ENCODE measurements around the gene TCEAL6. TPM values are rescaled to one million over a fixed set of nuclear protein-coding genes. Genes with fewer than 3 reads are reported as not detected.

TCEAL6 gene
- total and polyA plus RNA-seq, 2 of the 13 experiments (the other 11 are each of a cell fraction or from before 2014, with no cell fraction given) = not detected

DNA sequence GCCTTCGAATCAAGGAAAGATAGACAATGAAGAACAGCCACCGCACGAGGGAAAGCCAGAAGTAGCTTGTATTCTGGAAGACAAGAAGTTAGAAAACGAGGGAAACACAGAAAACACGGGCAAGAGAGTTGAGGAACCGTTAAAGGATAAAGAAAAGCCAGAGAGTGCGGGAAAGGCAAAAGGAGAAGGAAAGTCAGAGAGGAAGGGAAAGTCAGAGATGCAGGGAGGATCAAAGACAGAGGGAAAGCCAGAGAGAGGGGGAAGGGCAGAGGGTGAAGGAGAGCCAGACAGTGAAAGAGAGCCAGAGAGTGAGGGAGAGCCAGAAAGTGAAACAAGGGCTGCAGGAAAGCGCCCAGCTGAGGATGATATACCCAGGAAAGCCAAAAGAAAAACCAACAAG, 15.4 kb downstream of the TCEAL6 start:
- intact Hi-C loops (cut with micrococcal nuclease; ENCODE audit: unreplicated experiment) = no loop called here

More for the DNA sequence above, 15.4 kb downstream of the TCEAL6 start:
- Histone ChIP-seq H3K27ac (ENCODE audit: extremely low read length, insufficient read depth, low read length) (no peak overlapping the region), H3K27me3 (ENCODE audit: control insufficient read depth in 1 of 2, insufficient read depth in 2 of 2, low read length in 2 of 2) (no peaks in the 10 kb centered on the region; a peak in 1 of 5 replicates), H3K4me3 (replicated peaks in 1 of 3; ENCODE audit: insufficient read depth in 1 of 3, low read depth in 2 of 3, low read length in 3 of 3) (no peak overlapping the region), H3K9ac (ENCODE audit: insufficient read depth, low read depth, low read length) (no peak overlapping the region), H3K9me3 (ENCODE audit: low read length) (no peaks in the 10 kb centered on the region), H3K4me1 (ENCODE audit: insufficient read depth, low read length) (no peaks in the 10 kb centered on the region), H3K4me2 (ENCODE audit: low read depth, low read length) (no peak overlapping the region), H4K20me1 (ENCODE audit: insufficient read depth, low read length) (no peaks in the 10 kb centered on the region), H3K79me2 (ENCODE audit: insufficient read depth, low read length) (no peaks in the 10 kb centered on the region), H3K36me3 (replicated peaks in 1 of 2; ENCODE audit: control insufficient read depth in 1 of 2, insufficient read depth in 2 of 2, low read length in 2 of 2) (no peaks in the 10 kb centered on the region), H2AFZ (ENCODE audit: low read length) (no peak overlapping the region)
- in situ Hi-C loops (cut with HindIII; ENCODE audit: extremely low pct_ligation_motif_present, low pct_unique_long_range_greater_than_20kb) = no loop called here
- CTCF ChIA-PET (ENCODE audit: low intra/inter-chr PET ratio, low total read pairs) = no interaction called here
- under 1% methylated on average over 8 of the region's 8 CpGs for WGBS (ENCODE audit: low lambda C conversion rate)
- BruUV-seq (replicated peaks) = no TSS peak
- ATAC-seq (no peak), DNase-seq (ENCODE audit: low spot score) (no peak), FAIRE-seq (no peak)
- POLR2A ChIA-PET = no interaction called here
- TF ChIP-seq ZNF207 (IDR thresholded peaks at IDR 0.05; ENCODE audit: borderline replicate concordance) = no peak
- TF ChIP-seq ZNF670 (CRISPR knock-in tag; IDR thresholded peaks at IDR 0.05; ENCODE audit: borderline replicate concordance) = no peak
- TF ChIP-seq, protein P1, sequence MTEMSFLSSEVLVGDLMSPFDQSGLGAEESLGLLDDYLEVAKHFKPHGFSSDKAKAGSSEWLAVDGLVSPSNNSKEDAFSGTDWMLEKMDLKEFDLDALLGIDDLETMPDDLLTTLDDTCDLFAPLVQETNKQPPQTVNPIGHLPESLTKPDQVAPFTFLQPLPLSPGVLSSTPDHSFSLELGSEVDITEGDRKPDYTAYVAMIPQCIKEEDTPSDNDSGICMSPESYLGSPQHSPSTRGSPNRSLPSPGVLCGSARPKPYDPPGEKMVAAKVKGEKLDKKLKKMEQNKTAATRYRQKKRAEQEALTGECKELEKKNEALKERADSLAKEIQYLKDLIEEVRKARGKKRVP (CRISPR knock-in tag; IDR thresholded peaks at IDR 0.05) = no peak
- TF ChIP-seq ZNF747 (CRISPR knock-in tag; IDR thresholded peaks at IDR 0.05; ENCODE audit: borderline replicate concordance) = no peak
- TF ChIP-seq, protein P2, sequence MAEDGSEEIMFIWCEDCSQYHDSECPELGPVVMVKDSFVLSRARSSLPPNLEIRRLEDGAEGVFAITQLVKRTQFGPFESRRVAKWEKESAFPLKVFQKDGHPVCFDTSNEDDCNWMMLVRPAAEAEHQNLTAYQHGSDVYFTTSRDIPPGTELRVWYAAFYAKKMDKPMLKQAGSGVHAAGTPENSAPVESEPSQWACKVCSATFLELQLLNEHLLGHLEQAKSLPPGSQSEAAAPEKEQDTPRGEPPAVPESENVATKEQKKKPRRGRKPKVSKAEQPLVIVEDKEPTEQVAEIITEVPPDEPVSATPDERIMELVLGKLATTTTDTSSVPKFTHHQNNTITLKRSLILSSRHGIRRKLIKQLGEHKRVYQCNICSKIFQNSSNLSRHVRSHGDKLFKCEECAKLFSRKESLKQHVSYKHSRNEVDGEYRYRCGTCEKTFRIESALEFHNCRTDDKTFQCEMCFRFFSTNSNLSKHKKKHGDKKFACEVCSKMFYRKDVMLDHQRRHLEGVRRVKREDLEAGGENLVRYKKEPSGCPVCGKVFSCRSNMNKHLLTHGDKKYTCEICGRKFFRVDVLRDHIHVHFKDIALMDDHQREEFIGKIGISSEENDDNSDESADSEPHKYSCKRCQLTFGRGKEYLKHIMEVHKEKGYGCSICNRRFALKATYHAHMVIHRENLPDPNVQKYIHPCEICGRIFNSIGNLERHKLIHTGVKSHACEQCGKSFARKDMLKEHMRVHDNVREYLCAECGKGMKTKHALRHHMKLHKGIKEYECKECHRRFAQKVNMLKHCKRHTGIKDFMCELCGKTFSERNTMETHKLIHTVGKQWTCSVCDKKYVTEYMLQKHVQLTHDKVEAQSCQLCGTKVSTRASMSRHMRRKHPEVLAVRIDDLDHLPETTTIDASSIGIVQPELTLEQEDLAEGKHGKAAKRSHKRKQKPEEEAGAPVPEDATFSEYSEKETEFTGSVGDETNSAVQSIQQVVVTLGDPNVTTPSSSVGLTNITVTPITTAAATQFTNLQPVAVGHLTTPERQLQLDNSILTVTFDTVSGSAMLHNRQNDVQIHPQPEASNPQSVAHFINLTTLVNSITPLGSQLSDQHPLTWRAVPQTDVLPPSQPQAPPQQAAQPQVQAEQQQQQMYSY (CRISPR knock-in tag; IDR thresholded peaks at IDR 0.05) = no peak
- no peak for TF ChIP-seq ZNF577 (CRISPR knock-in tag; IDR thresholded peaks at IDR 0.05; ENCODE audit: borderline replicate concordance, low read depth)
- TF ChIP-seq, protein P3, sequence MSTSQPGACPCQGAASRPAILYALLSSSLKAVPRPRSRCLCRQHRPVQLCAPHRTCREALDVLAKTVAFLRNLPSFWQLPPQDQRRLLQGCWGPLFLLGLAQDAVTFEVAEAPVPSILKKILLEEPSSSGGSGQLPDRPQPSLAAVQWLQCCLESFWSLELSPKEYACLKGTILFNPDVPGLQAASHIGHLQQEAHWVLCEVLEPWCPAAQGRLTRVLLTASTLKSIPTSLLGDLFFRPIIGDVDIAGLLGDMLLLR (CRISPR knock-in tag; IDR thresholded peaks at IDR 0.05) = no peak
- no peak for TF ChIP-seq TCF7 (IDR thresholded peaks at IDR 0.05; ENCODE audit: low read depth)
- no peak for TF ChIP-seq MAFG (CRISPR knock-in tag; IDR thresholded peaks at IDR 0.05)
- TF ChIP-seq, protein P4, sequence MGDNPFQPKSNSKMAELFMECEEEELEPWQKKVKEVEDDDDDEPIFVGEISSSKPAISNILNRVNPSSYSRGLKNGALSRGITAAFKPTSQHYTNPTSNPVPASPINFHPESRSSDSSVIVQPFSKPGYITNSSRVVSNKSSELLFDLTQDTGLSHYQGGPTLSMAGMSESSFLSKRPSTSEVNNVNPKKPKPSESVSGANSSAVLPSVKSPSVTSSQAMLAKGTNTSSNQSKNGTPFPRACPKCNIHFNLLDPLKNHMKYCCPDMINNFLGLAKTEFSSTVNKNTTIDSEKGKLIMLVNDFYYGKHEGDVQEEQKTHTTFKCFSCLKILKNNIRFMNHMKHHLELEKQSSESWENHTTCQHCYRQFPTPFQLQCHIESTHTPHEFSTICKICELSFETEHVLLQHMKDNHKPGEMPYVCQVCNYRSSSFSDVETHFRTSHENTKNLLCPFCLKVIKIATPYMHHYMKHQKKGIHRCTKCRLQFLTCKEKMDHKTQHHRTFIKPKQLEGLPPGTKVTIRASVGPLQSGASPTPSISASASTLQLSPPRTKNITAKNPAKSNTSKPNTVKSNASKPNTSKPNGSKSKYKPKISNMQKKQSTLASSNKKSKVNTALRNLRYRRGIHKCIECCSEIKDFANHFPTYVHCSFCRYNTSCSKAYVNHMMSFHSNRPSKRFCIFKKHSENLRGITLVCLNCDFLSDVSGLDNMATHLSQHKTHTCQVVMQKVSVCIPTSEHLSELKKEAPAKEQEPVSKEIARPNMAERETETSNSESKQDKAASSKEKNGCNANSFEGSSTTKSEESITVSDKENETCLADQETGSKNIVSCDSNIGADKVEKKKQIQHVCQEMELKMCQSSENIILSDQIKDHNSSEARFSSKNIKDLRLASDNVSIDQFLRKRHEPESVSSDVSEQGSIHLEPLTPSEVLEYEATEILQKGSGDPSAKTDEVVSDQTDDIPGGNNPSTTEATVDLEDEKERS (CRISPR knock-in tag; IDR thresholded peaks at IDR 0.05) = no peak

Data from HepG2 (cell line).